Stimulated activated CD8-positive, alpha-beta memory T cell treated with anti-CD3 and anti-CD28 coated beads, Interleukin-15, amount 100 ng/mL, for 4 hours (primary cell): ENCODE results near the gene NFS1.

Experiments
- DNase-seq, 2 donors: peaks; one replicate each; pipeline ENCODE4 v3.0.0-alpha.2; 2020; ENCODE audit warnings: low read depth in 2 of 2

Gene NFS1

GRCh38 chr20:35674921-35675320, 24.2 kb downstream of the NFS1 start:
- DNase-seq = no peak

DNA sequence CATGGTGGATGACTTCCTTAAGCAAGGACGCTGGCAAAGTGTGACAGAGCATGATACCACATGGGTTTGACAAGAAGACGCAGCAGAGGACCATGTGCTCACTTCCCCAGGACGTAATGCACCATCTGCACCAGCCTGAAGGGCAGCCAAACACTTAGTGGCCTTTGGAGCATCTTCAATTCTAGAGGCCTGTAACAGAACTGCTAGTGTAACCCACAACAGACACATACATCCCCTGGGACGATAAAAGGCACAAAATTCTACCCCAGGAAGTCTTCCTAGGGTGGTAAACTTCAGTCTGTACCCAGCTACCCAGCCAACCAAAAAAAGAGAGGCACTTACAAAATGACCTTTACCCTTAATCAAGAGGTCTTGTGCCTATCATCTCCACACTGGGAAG, 25.3 kb downstream of the NFS1 start:
- no peak for DNase-seq

- no peak for DNase-seq
Observed at GRCh38 chr20:35669681-35670080, 29.5 kb downstream of the NFS1 start.

DNA sequence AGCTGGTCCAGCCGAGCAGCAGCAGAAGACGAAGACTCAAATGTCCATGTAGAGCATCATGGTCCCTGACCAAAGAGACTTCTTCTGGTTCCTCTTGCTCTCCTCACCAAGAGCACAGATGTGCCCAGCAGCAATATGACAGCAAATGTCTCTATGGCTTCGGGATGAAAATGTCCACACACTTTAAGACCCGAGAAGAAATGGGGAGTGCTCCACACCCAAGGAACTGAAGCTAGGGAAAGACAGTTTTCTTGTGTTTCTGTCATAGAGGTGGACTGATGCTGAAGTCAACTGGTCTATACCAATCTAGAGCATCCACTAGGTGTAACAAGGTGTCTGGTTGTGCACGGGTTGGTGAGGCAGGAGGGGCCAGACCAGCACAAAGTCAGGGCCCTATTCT, 29.9 kb downstream of the NFS1 start:
- no peak for DNase-seq

- DNase-seq = no peak
Observed at GRCh38 chr20:35665949-35666288, 33.2 kb downstream of the NFS1 start.

DNA sequence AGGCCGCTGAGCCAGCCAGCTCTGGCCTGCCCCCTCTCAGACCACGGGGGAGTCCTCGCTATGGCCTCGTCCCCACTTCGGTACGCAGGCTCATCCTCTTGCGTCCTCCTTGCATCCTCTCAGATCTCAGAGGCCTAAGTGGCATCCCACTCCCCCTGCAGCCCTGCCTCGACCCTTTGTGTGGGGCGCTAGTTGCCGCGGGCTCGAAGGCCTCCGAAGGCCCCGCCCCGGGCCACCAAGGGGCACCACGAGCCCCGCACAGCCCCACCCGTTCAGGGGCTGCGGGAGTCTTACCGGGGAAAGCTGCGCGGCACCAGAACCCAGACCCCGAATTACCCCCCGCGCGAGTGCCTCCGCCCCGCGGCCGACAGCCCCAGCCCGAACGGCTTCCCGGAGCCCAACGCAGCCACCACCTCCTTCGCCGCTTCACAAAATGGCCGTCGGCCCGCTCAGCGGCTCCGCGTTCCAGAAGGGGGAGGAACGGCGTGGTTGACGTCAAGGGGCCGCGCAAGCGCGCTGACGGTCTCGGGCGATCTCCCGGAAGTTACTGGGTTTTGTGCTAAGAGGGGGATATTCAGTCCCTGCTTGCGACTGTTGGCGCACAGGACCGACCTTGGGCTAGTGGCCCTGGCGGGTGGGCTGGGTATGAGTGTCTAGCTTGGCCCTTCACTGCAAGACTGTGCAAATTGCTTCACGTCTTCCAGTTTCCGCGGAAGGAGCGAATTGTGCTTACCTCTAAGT, 34.5 kb downstream of the NFS1 start, which contains the start of the genes CPNE1 and RBM12:
Gene CPNE1 (minus strand): TSS at position 435 of the 741 bp plus-strand sequence. CDS start 31,977 bp downstream, outside the sequence.
Gene RBM12 (minus strand): TSS at position 435 of the 741 bp plus-strand sequence. CDS start 9,578 bp downstream, outside the sequence.
- peak; percentile 85 to 87 for DNase-seq

- peak; percentile 31 to 43 for DNase-seq
Observed at GRCh38 chr20:35663516-35664465, 35.4 kb downstream of the NFS1 start.

DNA sequence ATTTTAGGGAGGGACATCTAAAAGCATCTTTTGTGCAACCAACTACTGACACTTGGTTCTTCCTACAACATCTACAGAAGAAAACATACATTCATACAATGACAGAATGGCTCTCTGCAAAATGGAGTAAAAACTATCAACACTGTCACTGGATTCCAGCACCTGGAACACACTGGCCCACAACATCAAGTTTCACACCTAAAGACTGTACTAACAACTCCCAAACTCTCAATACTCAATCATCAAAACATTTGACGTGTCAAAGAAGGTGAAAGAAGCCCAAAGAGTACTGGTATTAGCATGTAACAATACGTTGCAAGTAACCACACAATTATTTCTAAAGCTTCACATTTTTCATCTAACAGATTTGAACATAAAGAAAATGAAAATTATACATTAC, 36.6 kb downstream of the NFS1 start:
- DNase-seq = no peak

DNA sequence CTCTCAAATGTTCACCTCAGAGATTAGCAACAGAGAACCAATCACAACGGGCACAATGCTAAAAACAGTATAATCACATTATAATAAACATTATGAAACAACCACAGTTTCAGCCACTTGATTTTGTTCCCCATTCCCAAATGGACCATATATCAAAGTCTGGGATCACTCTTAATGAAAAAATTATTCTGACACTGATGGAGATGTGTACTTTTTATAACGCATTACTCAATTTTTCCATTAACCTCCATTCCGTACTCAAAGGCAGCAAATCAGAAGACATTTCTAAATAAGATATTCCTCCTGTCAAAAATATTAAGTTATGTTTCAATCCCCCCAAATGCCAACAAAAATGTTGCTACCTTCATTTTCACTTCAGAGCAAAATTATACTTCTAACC, 37.2 kb downstream of the NFS1 start:
- DNase-seq = no peak

- DNase-seq = no peak
Observed at GRCh38 chr20:35661053-35661452, 38.1 kb downstream of the NFS1 start.

- no peak for DNase-seq
Observed at GRCh38 chr20:35660122-35660937, 38.8 kb downstream of the NFS1 start.

- DNase-seq = no peak
Observed at GRCh38 chr20:35657271-35657670, 41.9 kb downstream of the NFS1 start.

GRCh38 chr20:35654415-35654814, 44.7 kb downstream of the NFS1 start:
- no peak for DNase-seq

DNA sequence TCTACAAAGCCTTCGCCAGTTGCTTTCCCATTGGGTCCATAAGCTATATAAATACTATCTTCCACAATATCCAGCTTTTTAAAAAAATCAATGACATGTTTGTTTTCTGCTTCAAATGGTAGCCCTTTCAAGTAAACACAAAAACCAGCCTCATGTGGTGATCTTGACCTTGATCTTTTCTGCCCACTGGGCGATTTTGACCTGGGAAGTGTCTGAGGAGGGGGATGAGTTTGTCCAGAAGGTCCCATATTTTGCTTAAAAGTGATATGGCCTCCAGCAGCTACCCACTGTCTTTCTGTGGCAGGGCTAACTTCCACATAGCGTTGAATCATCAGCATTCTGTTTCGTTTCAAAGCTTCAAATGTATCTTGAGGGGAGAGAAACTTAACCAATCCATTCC, 45.3 kb downstream of the NFS1 start:
- no peak for DNase-seq

DNA sequence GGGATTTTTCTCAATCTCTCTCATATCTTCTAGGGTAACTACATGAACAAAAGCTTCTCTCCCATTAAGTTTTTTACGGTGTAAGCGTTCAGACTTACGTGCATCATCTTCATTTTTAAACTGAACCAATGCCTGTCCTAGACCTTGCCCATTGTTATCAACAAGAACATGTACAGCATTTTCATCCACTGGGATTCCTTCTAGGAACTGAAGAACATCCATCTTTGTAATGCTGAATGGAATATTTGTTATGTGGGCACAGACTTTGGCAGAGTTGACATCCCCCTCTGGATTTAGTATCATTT, 45.8 kb downstream of the NFS1 start:
- no peak for DNase-seq

GRCh38 chr20:35652641-35653429, 46.3 kb downstream of the NFS1 start:
- no peak for DNase-seq

DNA sequence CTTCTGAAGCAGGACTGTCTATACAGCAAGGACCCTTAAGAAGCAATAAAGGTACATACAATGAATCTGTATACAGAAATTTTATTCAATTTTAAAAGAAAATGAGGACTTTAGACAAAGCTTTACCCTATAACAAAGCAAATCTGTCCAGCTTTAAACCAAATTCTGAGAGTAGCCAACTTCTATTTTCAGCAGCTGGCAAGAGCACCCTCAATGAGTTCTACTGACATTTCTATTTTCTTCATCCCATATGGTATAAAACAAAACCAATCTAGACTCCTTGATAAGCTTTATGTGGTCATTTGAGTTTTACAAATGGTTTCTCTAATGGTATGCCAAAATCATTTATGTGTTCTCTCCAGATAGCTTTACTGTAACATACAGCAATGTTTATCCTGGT, 47.2 kb downstream of the NFS1 start:
- DNase-seq = no peak

DNA sequence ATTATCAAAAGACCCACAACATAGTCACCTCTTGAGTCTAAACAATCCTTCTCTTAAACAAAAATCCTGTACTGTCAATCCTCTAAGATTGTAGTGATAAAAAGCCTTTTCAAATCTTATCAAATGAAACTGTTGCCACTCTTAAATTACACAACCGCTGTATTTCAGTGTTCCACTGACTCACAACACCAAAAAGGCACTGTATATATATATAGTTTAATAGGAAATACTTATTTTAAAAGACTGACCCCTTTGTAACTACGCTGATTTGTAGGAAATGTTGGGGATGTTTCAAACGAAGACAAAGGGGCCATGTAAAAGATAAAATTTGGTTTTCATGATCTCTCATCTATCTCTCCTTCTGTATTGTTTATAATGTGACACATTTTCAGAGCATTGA, 48.5 kb downstream of the NFS1 start:
- DNase-seq = no peak

GRCh38 chr20:35648836-35649235, 50.3 kb downstream of the NFS1 start:
- no peak for DNase-seq

- no peak for DNase-seq
Observed at GRCh38 chr20:35644806-35645205, 54.3 kb downstream of the NFS1 start.

DNA sequence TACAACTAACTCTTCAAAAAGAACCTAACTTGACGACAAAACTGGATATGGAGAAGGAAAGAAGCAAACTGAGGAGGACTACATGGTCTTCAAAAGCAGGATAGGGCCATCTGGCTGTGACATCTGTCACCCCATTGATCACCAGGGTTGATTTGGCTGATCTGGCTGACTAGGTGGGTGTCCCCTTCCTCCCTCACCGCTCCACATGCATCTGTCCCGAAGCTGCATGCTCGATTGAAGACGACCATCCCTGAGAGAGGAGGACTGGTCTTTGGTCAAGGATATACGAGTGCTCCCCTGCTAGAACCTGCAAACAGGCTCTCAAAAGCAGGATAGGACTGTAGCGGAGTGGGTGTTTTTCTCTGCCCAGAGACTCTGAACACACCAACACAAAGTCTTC, 56.1 kb downstream of the NFS1 start:
- no peak for DNase-seq
